ENCODE data around the gene NR3C2.

DNA sequence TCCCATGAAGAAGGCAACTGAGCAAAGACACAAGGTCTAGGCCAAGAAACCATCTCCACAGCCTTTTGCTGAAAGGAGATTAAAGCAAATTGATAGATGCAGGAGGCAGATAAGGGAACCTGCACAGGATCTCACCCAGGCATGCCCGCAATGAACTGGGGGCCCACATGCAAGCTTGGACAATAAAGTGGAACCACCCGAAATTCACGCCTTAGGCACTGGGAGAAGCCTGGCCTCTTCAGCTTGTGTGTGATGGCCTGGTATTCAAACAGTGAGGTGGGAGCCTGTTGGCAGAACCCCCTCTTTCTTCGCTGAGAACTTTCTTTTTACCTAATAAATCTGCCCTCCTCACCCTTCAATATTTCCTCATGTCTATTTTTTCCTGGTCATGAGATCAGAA is 213.2 kb downstream of the NR3C2 start:
- TF ChIP-seq ISL1 (CRISPR knock-in tag; IDR thresholded peaks at IDR 0.05): no peak
- TF ChIP-seq, protein P1, sequence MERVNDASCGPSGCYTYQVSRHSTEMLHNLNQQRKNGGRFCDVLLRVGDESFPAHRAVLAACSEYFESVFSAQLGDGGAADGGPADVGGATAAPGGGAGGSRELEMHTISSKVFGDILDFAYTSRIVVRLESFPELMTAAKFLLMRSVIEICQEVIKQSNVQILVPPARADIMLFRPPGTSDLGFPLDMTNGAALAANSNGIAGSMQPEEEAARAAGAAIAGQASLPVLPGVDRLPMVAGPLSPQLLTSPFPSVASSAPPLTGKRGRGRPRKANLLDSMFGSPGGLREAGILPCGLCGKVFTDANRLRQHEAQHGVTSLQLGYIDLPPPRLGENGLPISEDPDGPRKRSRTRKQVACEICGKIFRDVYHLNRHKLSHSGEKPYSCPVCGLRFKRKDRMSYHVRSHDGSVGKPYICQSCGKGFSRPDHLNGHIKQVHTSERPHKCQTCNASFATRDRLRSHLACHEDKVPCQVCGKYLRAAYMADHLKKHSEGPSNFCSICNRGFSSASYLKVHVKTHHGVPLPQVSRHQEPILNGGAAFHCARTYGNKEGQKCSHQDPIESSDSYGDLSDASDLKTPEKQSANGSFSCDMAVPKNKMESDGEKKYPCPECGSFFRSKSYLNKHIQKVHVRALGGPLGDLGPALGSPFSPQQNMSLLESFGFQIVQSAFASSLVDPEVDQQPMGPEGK (CRISPR knock-in tag; IDR thresholded peaks at IDR 0.05; ENCODE audit: borderline replicate concordance): no peak
- TF ChIP-seq OSR1 (CRISPR knock-in tag; IDR thresholded peaks at IDR 0.05): no peak
- TF ChIP-seq ZFP3 (CRISPR knock-in tag; IDR thresholded peaks at IDR 0.05): no peak
